OCI-LY7 (cell line): ENCODE results near the gene HSPA4L. TPM values are rescaled to one million over a fixed set of nuclear protein-coding genes. Genes with fewer than 3 reads are reported as not detected.

Source experiments
- BruUV-seq: library from RNA; stranded (reverse); fragments of 400-500 nt; replicated peaks from 2 replicates; lab custom pipeline; 2021; lab: Mats Ljungman, UMichigan
- CTCF ChIA-PET: fragments of 300-600 bp; sonication (Branson Sonifier 250); formaldehyde crosslinking; loops from one replicate; lab custom pipeline; 2022; ENCODE audit warnings: antibody characterized with exemption; ENCODE audit not compliant: unreplicated experiment; lab: Charles Lee
- POLR2A ChIA-PET: fragments of 300-600 bp; sonication (Branson Sonifier 250); formaldehyde crosslinking; loops from one replicate; lab custom pipeline; 2022; ENCODE audit warnings: antibody characterized with exemption; lab: Charles Lee
- DNase-seq: peaks from one replicate; pipeline ENCODE4 v3.0.0-alpha.2; 2015; ENCODE audit warnings: low spot score
- H2AFZ ChIP-seq: fragments of 200-600 bp; sonication (generic), shearing (Covaris generic); 2 replicates; pipeline ENCODE4 v1.6.1; 2014; ENCODE audit warnings: mild to moderate bottlenecking, antibody characterized with exemption, low read length, moderate library complexity
- H3K27ac ChIP-seq: fragments of 200-600 bp; sonication (generic); 2 replicates; pipeline ENCODE4 v1.5.1; 2014; ENCODE audit warnings: mixed run types, low read depth, mild to moderate bottlenecking, moderate library complexity, low read length, inconsistent platforms; ENCODE audit not compliant: poor library complexity, severe bottlenecking
- H3K36me3 ChIP-seq: fragments of 200-600 bp; sonication (generic); 2 replicates; pipeline ENCODE4 v1.6.1; 2014; ENCODE audit warnings: mild to moderate bottlenecking, antibody characterized with exemption, low read length, moderate library complexity, mixed read lengths; ENCODE audit not compliant: insufficient read depth
- H3K4me1 ChIP-seq: fragments of 200-600 bp; sonication (generic); 2 replicates; pipeline ENCODE4 v1.5.1; 2014; ENCODE audit warnings: mild to moderate bottlenecking, low read length; ENCODE audit not compliant: insufficient read depth, poor library complexity, severe bottlenecking
- H3K4me2 ChIP-seq: fragments of 200-600 bp; sonication (generic); 2 replicates; pipeline ENCODE4 v1.6.1; 2014; ENCODE audit warnings: mild to moderate bottlenecking, low read length
- H3K4me3 ChIP-seq: fragments of 200-600 bp; sonication (generic); 2 replicates; pipeline ENCODE4 v1.5.1; 2014; ENCODE audit warnings: mild to moderate bottlenecking, low read depth, low read length; ENCODE audit not compliant: poor library complexity, severe bottlenecking
- H3K79me2 ChIP-seq: fragments of 200-600 bp; sonication (generic); 2 replicates; pipeline ENCODE4 v1.6.1; 2016; ENCODE audit warnings: low read depth, mild to moderate bottlenecking, low read length, moderate library complexity, mixed read lengths; ENCODE audit not compliant: insufficient read depth
- H3K9me2 ChIP-seq: fragments of 200-600 bp; sonication (generic); 2 replicates; pipeline ENCODE4 v1.6.1; 2016; ENCODE audit warnings: mild to moderate bottlenecking, low read length, mixed read lengths; ENCODE audit not compliant: insufficient read depth
- H3K9me3 ChIP-seq: fragments of 200-600 bp; sonication (generic); 2 replicates; pipeline ENCODE4 v1.6.1; 2014; ENCODE audit warnings: mild to moderate bottlenecking, mixed run types, low read length, mixed read lengths
- H4K20me1 ChIP-seq: fragments of 200-600 bp; sonication (generic); 2 replicates; pipeline ENCODE4 v1.6.1; 2014; ENCODE audit warnings: mild to moderate bottlenecking, antibody characterized with exemption, low read length, moderate library complexity, mixed read lengths; ENCODE audit not compliant: insufficient read depth
- CTCF ChIP-seq: fragments of 200-600 bp; sonication (generic); conservative IDR thresholded peaks from 2 replicates; pipeline ENCODE4 v1.5.1; 2014; ENCODE audit warnings: mild to moderate bottlenecking, antibody characterized with exemption, low read length, moderate library complexity, mixed read lengths
- EZH2phosphoT487 ChIP-seq: fragments of 200-600 bp; sonication (generic); IDR thresholded peaks from 2 replicates; pipeline ENCODE4 v1.6.1; 2018; ENCODE audit warnings: low read depth, borderline replicate concordance, mild to moderate bottlenecking, mixed run types, antibody characterized with exemption, low read length, moderate library complexity, mixed read lengths
- intact Hi-C: fragments of 100-400 bp; cut with micrococcal nuclease; formaldehyde crosslinking; loops from one replicate; pipeline ENCODE4 v1.10.0; 2022; ENCODE audit not compliant: unreplicated experiment
- total RNA-seq, 2 experiments: library from RNA; depleted of rRNA in 1 of 2; stranded (reverse); fragments of >200 nt in 1 of 2; shearing (Covaris generic) in 1 of 2; gene quantifications; 2 replicates each; pipeline ENCODE4 v1.2.3, GENCODE V29; 2014 to 2022

Gene HSPA4L
- total RNA-seq, 2 experiments from 2014 or later = not detected

- H3K9me2 ChIP-seq = no peaks in the 10 kb centered on the region
- H3K27ac ChIP-seq = no peak overlapping the region
- no peak overlapping the region for H3K4me3 ChIP-seq
- no peaks in the 10 kb centered on the region for H3K4me1 ChIP-seq
- H3K4me2 ChIP-seq = no peak overlapping the region
- intact Hi-C loops = no loop called here
- POLR2A ChIA-PET = interaction anchor here (0.6 kb wide), 1 partner anchor 66 kb away, joined by 3 read pairs; no protein-coding TSS in a partner anchor
- H3K9me3 ChIP-seq = no peaks in the 10 kb centered on the region
- CTCF ChIA-PET = no interaction called here
- DNase-seq = no peak
- H4K20me1 ChIP-seq = no peaks in the 10 kb centered on the region
- H3K36me3 ChIP-seq = no peaks in the 10 kb centered on the region
- TF ChIP-seq EZH2phosphoT487 (no peak), CTCF (no peak)
- H2AFZ ChIP-seq = no peak overlapping the region
- H3K79me2 ChIP-seq = no peaks in the 10 kb centered on the region
- BruUV-seq = no TSS peak
Observed at GRCh38 chr4:127793528-127793927, 11.4 kb downstream of the HSPA4L start.

GRCh38 chr4:127799711-127800110 is 17.6 kb downstream of the HSPA4L start:
- intact Hi-C loops = no loop called here
- Histone ChIP-seq H2AFZ (no peak overlapping the region), H3K4me2 (no peak overlapping the region), H3K36me3 (no peaks in the 10 kb centered on the region), H3K9me2 (no peaks in the 10 kb centered on the region), H3K4me1 (no peaks in the 10 kb centered on the region), H3K27ac (no peak overlapping the region), H3K79me2 (no peaks in the 10 kb centered on the region), H3K4me3 (no peak overlapping the region), H3K9me3 (no peaks in the 10 kb centered on the region), H4K20me1 (no peaks in the 10 kb centered on the region)
- POLR2A ChIA-PET = no interaction called here
- CTCF ChIA-PET = no interaction called here
- BruUV-seq = no TSS peak
- no peak for TF ChIP-seq EZH2phosphoT487
- TF ChIP-seq CTCF = no peak
- DNase-seq = no peak

GRCh38 chr4:127809173-127809800 is 27.2 kb downstream of the HSPA4L start:
- CTCF ChIA-PET = no interaction called here
- no peak for TF ChIP-seq CTCF
- no peak for TF ChIP-seq EZH2phosphoT487
- H3K36me3 ChIP-seq = no peaks in the 10 kb centered on the region
- no peak overlapping the region for H3K27ac ChIP-seq
- intact Hi-C loops = no loop called here
- H3K4me1 ChIP-seq = no peaks in the 10 kb centered on the region
- no peak overlapping the region for H3K4me2 ChIP-seq
- H2AFZ ChIP-seq = no peak overlapping the region
- H3K79me2 ChIP-seq = no peaks in the 10 kb centered on the region
- no peaks in the 10 kb centered on the region for H4K20me1 ChIP-seq
- POLR2A ChIA-PET = no interaction called here
- DNase-seq = no peak
- no TSS peak for BruUV-seq
- H3K9me3 ChIP-seq = no peaks in the 10 kb centered on the region
- no peak overlapping the region for H3K4me3 ChIP-seq
- H3K9me2 ChIP-seq = no peaks in the 10 kb centered on the region
